Testis (tissue), 3 donors: ENCODE results near the gene BEND5. TPM values are rescaled to one million over a fixed set of nuclear protein-coding genes. Genes with fewer than 3 reads are reported as not detected.

Experiments
- DNase-seq: peaks from one replicate; pipeline ENCODE4 v3.0.0-alpha.2; 2019
- H3K27ac ChIP-seq, 2 donors: fragments of 200-600 bp; sonication (generic); one replicate each; pipeline ENCODE4 v1.5.1; 2019
- H3K27me3 ChIP-seq: fragments of 200-600 bp; sonication (generic); one replicate; pipeline ENCODE4 v1.5.1; 2019
- H3K36me3 ChIP-seq: fragments of 200-600 bp; sonication (generic); one replicate; pipeline ENCODE4 v1.5.1; 2017; ENCODE audit warnings: low read depth; ENCODE audit errors: missing control alignments
- H3K4me1 ChIP-seq: fragments of 200-600 bp; sonication (generic); one replicate; pipeline ENCODE4 v1.5.1; 2019
- H3K4me3 ChIP-seq, 2 donors: fragments of 200-600 bp; sonication (generic); one replicate each; pipeline ENCODE4 v1.5.1; 2017 to 2019
- H3K9me3 ChIP-seq: fragments of 200-600 bp; sonication (generic); one replicate; pipeline ENCODE4 v1.5.1; 2017
- POLR2A ChIP-seq: fragments of 450-650 bp; IDR thresholded peaks from one replicate; pipeline ENCODE4 v1.6.1; 2017; ENCODE audit warnings: antibody characterized with exemption, mild to moderate bottlenecking, moderate library complexity
- WGBS, 2 donors: methylation state at CpG; one replicate each; pipeline ENCODE4 v1.1.5; 2018; 5-methylcytosine and 5-hydroxymethylcytosine counted together
- intact Hi-C: fragments of 100-400 bp; cut with DNase I; formaldehyde crosslinking; loops from one replicate; pipeline ENCODE4 v1.15.1; 2023; ENCODE audit warnings: low total_unique reads
- polyA plus RNA-seq: library from polyadenylated mRNA; stranded (reverse); fragments of 350-450 nt; fragmentation: Illumina TruSeq; extraction: RNeasy Lipid Tissue Mini Kit (QIAGEN cat#74804); gene quantifications from one replicate; pipeline ENCODE4 v1.2.3, GENCODE V29; 2014; ENCODE audit warnings: low read depth, low replicate concordance; ENCODE audit not compliant: insufficient read depth
- total RNA-seq, 2 donors: library from RNA; depleted of rRNA; stranded (reverse); fragments of >200 nt; gene quantifications; one replicate each; pipeline ENCODE4 v1.2.3, GENCODE V29; 2016
- TF ChIP-seq, protein P1 (sequence below), 3 experiments: fragments of 450-650 bp in 2 of 3; fragments of 200-600 bp in 1 of 3; sonication (generic) in 1 of 3; IDR thresholded peaks; one replicate each; pipeline ENCODE4 v1.5.1; 2016 to 2019; ENCODE audit warnings: antibody characterized with exemption in 3 of 3, mild to moderate bottlenecking in 2 of 3, moderate library complexity in 1 of 3

BEND5 gene
- total and polyA plus RNA-seq, 3 donors from 2014 or later = 5.8 to 7.1 (median 6.4) TPM

DNA sequence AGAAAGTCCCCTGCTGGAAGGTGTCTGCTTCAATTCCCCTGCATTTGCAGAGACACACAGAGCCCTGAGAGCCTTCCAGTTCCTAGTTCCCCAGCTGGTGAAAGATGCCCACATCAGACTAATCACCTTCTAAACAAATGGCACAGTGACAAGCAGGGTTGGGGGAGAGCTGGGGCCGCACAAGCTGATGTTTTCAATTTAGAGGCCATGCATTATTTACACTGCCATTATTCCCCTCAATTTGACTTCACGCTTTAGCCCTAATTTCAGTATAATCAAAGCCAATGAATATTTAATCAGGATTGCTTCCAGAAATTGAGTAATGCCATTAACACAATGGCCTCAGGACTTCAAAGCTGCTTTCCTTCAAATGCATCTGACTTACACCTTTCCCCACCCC lies 81.5 kb downstream of the BEND5 start:
- Histone ChIP-seq H3K4me1 (no peaks in the 10 kb centered on the region), H3K9me3 (no peaks in the 10 kb centered on the region), H3K27me3 (no peaks in the 10 kb centered on the region), H3K4me3 (no peak overlapping the region), H3K36me3 (no peaks in the 10 kb centered on the region), H3K27ac (no peak overlapping the region)
- 81 to 86% methylated on average over 2 of the region's 2 CpGs for WGBS, 2 donors
- no peak for DNase-seq
- no peak for TF ChIP-seq POLR2A
- TF ChIP-seq, protein P1, sequence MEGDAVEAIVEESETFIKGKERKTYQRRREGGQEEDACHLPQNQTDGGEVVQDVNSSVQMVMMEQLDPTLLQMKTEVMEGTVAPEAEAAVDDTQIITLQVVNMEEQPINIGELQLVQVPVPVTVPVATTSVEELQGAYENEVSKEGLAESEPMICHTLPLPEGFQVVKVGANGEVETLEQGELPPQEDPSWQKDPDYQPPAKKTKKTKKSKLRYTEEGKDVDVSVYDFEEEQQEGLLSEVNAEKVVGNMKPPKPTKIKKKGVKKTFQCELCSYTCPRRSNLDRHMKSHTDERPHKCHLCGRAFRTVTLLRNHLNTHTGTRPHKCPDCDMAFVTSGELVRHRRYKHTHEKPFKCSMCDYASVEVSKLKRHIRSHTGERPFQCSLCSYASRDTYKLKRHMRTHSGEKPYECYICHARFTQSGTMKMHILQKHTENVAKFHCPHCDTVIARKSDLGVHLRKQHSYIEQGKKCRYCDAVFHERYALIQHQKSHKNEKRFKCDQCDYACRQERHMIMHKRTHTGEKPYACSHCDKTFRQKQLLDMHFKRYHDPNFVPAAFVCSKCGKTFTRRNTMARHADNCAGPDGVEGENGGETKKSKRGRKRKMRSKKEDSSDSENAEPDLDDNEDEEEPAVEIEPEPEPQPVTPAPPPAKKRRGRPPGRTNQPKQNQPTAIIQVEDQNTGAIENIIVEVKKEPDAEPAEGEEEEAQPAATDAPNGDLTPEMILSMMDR (IDR thresholded peaks at IDR 0.05) = no peak
- intact Hi-C loops = no loop called here

DNA sequence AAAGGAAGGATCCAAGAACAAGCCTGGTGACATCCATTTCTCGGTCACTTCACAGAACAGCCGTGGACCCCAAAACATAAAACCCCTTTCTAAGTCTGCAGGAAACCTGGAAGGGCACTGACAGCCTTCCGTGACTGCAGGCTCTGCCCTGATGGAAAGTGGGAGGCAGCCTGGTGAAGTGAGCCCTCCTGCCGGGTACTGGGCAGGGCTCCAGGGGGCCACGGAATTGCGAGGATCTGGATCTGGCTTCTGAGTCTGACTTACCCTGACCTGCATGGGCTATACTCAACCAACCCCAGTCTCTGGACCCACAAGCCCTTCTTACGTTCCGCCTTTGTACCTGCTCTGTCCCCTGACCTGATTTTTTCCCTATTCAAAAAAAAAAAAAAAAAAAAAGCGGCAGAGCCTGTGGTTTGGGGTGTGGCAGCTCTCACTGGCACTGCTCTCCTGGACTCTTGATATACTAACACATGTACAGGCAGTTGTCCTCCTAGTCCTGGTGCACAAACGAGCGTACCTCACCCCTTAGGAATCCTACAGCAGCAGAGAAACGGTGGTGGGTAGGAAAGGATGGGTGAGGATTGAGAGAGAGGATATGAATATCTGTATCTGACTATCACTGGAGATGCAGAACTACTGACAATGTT lies 82.9 kb downstream of the BEND5 start:
- DNase-seq = no peak
- intact Hi-C loops = no loop called here
- no peak overlapping the region for H3K27ac ChIP-seq
- no peaks in the 10 kb centered on the region for H3K9me3 ChIP-seq
- no peaks in the 10 kb centered on the region for H3K4me1 ChIP-seq
- TF ChIP-seq, protein P1 (IDR thresholded peaks at IDR 0.05) = no peak
- TF ChIP-seq POLR2A = no peak
- 86 to 87% methylated on average over 10 to 12 of the region's 12 CpGs for WGBS, 2 donors
- H3K4me3 ChIP-seq = no peak overlapping the region
- no peaks in the 10 kb centered on the region for H3K36me3 ChIP-seq
- no peaks in the 10 kb centered on the region for H3K27me3 ChIP-seq

DNA sequence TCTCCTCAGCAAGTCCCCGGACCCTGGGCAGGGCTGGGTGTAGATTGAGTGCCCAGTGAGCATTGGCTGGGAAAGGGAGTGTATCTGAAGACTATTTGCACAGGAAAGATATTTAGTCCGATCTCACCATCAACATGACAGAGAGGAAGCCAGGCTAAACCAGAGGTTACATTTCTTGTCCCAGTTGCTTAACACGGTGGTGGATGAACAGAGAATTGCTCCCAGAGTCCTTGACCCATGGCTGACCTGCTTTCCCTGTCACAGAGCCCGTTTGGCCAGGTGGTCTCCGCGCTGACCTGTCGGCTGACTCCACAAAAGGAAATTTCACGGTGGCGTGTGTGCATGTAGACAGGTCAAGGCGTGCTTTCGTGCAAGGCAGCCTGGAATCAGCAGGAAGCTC lies 83.5 kb downstream of the BEND5 start:
- TF ChIP-seq POLR2A = no peak
- TF ChIP-seq, protein P1 (IDR thresholded peaks at IDR 0.05) = no peak
- Histone ChIP-seq H3K4me3 (no peak overlapping the region), H3K27me3 (no peaks in the 10 kb centered on the region), H3K9me3 (no peaks in the 10 kb centered on the region), H3K36me3 (no peaks in the 10 kb centered on the region), H3K4me1 (no peaks in the 10 kb centered on the region), H3K27ac (no peak overlapping the region)
- intact Hi-C loops = no loop called here
- 51 to 69% methylated on average over 2 to 11 of the region's 11 CpGs for WGBS, 2 donors
- DNase-seq = no peak

DNA sequence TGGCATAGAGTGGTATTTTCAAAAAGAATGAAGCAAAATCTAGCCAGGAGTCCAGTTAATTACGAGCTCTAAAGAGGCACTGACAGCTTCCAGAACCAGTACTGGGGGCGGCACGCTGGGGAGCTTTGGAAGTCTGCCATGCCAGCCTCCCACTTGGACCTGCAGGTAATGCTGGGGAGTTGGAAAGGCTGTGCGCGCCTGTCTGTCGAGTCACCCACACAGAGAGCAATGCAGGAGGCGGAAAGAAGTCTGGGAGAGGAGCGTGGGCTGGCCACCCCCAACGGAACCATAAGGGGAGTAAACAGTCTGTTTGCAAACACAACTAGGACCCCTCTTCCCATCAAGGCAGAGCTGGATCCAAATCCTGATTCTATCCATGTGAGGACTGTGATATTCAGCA lies 84.5 kb downstream of the BEND5 start:
- intact Hi-C loops = no loop called here
- no peak for DNase-seq
- H3K9me3 ChIP-seq = no peaks in the 10 kb centered on the region
- no peak overlapping the region for H3K27ac ChIP-seq
- no peaks in the 10 kb centered on the region for H3K27me3 ChIP-seq
- whole genome bisulfite sequencing, 2 donors = 69 to 84% methylated on average over 9 of the region's 9 CpGs
- H3K36me3 ChIP-seq = no peaks in the 10 kb centered on the region
- no peaks in the 10 kb centered on the region for H3K4me1 ChIP-seq
- H3K4me3 ChIP-seq = no peak overlapping the region
- no peak for TF ChIP-seq POLR2A

DNA sequence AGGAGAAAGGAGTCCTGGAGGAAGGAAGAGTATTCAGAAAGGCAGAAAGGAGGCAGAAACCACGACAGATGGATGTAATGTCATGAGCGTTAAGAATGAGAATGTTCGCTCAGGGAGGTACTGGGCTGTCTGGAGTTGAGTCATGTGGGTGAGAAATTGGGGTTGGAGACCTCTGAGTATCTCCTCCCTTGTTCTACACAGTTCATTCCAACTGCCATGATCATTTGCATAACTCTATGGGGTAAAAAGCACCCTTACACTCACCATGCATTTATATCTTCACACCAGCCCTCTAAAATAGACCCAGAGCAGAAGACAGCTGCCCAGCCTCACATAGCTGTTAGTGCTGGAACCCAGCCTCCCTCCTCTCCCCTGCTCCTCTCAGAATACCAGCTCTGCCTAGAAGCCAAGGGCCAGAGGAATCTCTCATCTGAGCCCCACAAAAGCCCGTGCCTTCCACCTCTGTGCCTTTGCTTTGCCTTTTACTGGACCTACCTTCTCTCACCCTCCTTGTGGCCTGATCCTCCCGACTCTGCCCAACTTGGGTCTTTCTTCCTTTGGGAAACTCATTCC lies 85.2 kb downstream of the BEND5 start:
- intact Hi-C loops = no loop called here
- Histone ChIP-seq H3K4me3 (no peak overlapping the region), H3K9me3 (no peaks in the 10 kb centered on the region), H3K4me1 (no peaks in the 10 kb centered on the region), H3K27me3 (no peaks in the 10 kb centered on the region), H3K36me3 (no peaks in the 10 kb centered on the region), H3K27ac (no peak overlapping the region)
- 89 to 91% methylated on average over 5 of the region's 5 CpGs for WGBS, 2 donors
- TF ChIP-seq, protein P1 (IDR thresholded peaks at IDR 0.05) = no peak
- no peak for TF ChIP-seq POLR2A
- no peak for DNase-seq
